Thyroid gland (tissue), 4 donors: ENCODE data around the gene ZNF394.

Experiments used
- POLR2A ChIP-seq, 2 donors: fragments of 450-650 bp; IDR thresholded peaks; one replicate each; pipeline ENCODE4 v1.6.1; 2017; ENCODE audit warnings: antibody characterized with exemption in 2 of 2, mild to moderate bottlenecking in 2 of 2, moderate library complexity in 1 of 2
- TF ChIP-seq, protein P1 (sequence below), 6 experiments: fragments of 200-600 bp in 3 of 6; fragments of 450-650 bp in 3 of 6; sonication (generic) in 3 of 6; IDR thresholded peaks; one replicate each; pipeline ENCODE4 v1.5.1; 2016 to 2019; ENCODE audit warnings: antibody characterized with exemption in 6 of 6, mild to moderate bottlenecking in 2 of 6, inconsistent platforms in 1 of 6, moderate library complexity in 1 of 6

- TF ChIP-seq, protein P1, sequence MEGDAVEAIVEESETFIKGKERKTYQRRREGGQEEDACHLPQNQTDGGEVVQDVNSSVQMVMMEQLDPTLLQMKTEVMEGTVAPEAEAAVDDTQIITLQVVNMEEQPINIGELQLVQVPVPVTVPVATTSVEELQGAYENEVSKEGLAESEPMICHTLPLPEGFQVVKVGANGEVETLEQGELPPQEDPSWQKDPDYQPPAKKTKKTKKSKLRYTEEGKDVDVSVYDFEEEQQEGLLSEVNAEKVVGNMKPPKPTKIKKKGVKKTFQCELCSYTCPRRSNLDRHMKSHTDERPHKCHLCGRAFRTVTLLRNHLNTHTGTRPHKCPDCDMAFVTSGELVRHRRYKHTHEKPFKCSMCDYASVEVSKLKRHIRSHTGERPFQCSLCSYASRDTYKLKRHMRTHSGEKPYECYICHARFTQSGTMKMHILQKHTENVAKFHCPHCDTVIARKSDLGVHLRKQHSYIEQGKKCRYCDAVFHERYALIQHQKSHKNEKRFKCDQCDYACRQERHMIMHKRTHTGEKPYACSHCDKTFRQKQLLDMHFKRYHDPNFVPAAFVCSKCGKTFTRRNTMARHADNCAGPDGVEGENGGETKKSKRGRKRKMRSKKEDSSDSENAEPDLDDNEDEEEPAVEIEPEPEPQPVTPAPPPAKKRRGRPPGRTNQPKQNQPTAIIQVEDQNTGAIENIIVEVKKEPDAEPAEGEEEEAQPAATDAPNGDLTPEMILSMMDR (IDR thresholded peaks at IDR 0.05): no peak
- TF ChIP-seq POLR2A (IDR thresholded peaks at IDR 0.05): no peak
Observed at GRCh38 chr7:99531354-99531765, 31.3 kb upstream of the ZNF394 start.
